ENCODE data around the gene ENO2.
A peak's percentile ranks its signal among the peaks of the same experiment; 100 is the strongest.
"Not testable (repeated sequence)": the region's sequence is repeated elsewhere in the genome, so short reads cannot be mapped to it uniquely, and the experiment has no call there.

The ENO2 gene

GRCh38 chr12:6890789-6891645 is 23.4 kb upstream of the ENO2 start:
- peak; percentile 56 to 90 for DNase-seq (ENCODE audit: low read depth in 1 of 2, low spot score in 1 of 2)
- no peak for TF ChIP-seq JUND (IDR thresholded peaks at IDR 0.05; ENCODE audit: low read depth)
- in situ Hi-C loops (cut with HindIII; ENCODE audit: low pct_unique_long_range_greater_than_20kb, low sequenced_read_pairs) = no loop called here

GRCh38 chr12:6891646-6892001 is 22.8 kb upstream of the ENO2 start:
- DNase-seq (ENCODE audit: low read depth in 1 of 2, low spot score in 1 of 2) = no peak
- in situ Hi-C loops (cut with HindIII; ENCODE audit: low pct_unique_long_range_greater_than_20kb, low sequenced_read_pairs) = no loop called here
- TF ChIP-seq JUND (IDR thresholded peaks at IDR 0.05; ENCODE audit: low read depth) = no peak

GRCh38 chr12:6892683-6893082 is 21.7 kb upstream of the ENO2 start:
- DNase-seq (ENCODE audit: low read depth in 1 of 2, low spot score in 1 of 2); in situ Hi-C loops (cut with HindIII; ENCODE audit: low pct_unique_long_range_greater_than_20kb, low sequenced_read_pairs): not testable (repeated sequence)

GRCh38 chr12:6894321-6894720 is 20.1 kb upstream of the ENO2 start:
- no peak for TF ChIP-seq JUND (IDR thresholded peaks at IDR 0.05; ENCODE audit: low read depth)
- no peak for DNase-seq (ENCODE audit: low read depth in 1 of 2, low spot score in 1 of 2)
- in situ Hi-C loops (cut with HindIII; ENCODE audit: low pct_unique_long_range_greater_than_20kb, low sequenced_read_pairs) = no loop called here

GRCh38 chr12:6896846-6897435 is 17.4 kb upstream of the ENO2 start:
- in situ Hi-C loops (cut with HindIII; ENCODE audit: low pct_unique_long_range_greater_than_20kb, low sequenced_read_pairs) = no loop called here
- DNase-seq (ENCODE audit: low read depth in 1 of 2, low spot score in 1 of 2) = no peak
- no peak for TF ChIP-seq JUND (IDR thresholded peaks at IDR 0.05; ENCODE audit: low read depth)

GRCh38 chr12:6899427-6899826 is 15.0 kb upstream of the ENO2 start:
- in situ Hi-C loops (cut with HindIII; ENCODE audit: low pct_unique_long_range_greater_than_20kb, low sequenced_read_pairs) = no loop called here
- TF ChIP-seq JUND (IDR thresholded peaks at IDR 0.05; ENCODE audit: low read depth) = no peak

GRCh38 chr12:6899837-6900519 is 14.4 kb upstream of the ENO2 start:
- TF ChIP-seq JUND (IDR thresholded peaks at IDR 0.05; ENCODE audit: low read depth) = no peak
- peak in 1 of 2 experiments; percentile 39 for DNase-seq (ENCODE audit: low read depth in 1 of 2, low spot score in 1 of 2)
- in situ Hi-C loops (cut with HindIII; ENCODE audit: low pct_unique_long_range_greater_than_20kb, low sequenced_read_pairs) = no loop called here

More at GRCh38 chr12:6899427-6899826, 15.0 kb upstream of the ENO2 start:
- no peak for DNase-seq (ENCODE audit: low read depth in 1 of 2, low spot score in 1 of 2)

GRCh38 chr12:6902448-6902847 is 11.9 kb upstream of the ENO2 start:
- no peak for TF ChIP-seq JUND (IDR thresholded peaks at IDR 0.05; ENCODE audit: low read depth)
- DNase-seq (ENCODE audit: low read depth in 1 of 2, low spot score in 1 of 2) = no peak
- in situ Hi-C loops (cut with HindIII; ENCODE audit: low pct_unique_long_range_greater_than_20kb, low sequenced_read_pairs) = no loop called here

GRCh38 chr12:6903722-6904121 is 10.7 kb upstream of the ENO2 start:
- TF ChIP-seq JUND (IDR thresholded peaks at IDR 0.05; ENCODE audit: low read depth) = no peak
- in situ Hi-C loops (cut with HindIII; ENCODE audit: low pct_unique_long_range_greater_than_20kb, low sequenced_read_pairs) = no loop called here
- DNase-seq (ENCODE audit: low read depth in 1 of 2, low spot score in 1 of 2) = no peak

- DNase-seq (ENCODE audit: low read depth in 1 of 2, low spot score in 1 of 2) = peak; percentile 54 to 92
- in situ Hi-C loops (cut with HindIII; ENCODE audit: low pct_unique_long_range_greater_than_20kb, low sequenced_read_pairs) = no loop called here
- TF ChIP-seq JUND (IDR thresholded peaks at IDR 0.05; ENCODE audit: low read depth) = no peak
Measured at GRCh38 chr12:6904280-6905276, 9.8 kb upstream of the ENO2 start, which contains the start of gene LRRC23. LRRC23 (plus strand) TSS chr12:6904822; CDS start chr12:6905634, 812 bp downstream.

- in situ Hi-C loops (cut with HindIII; ENCODE audit: low pct_unique_long_range_greater_than_20kb, low sequenced_read_pairs) = no loop called here
- DNase-seq (ENCODE audit: low read depth in 1 of 2, low spot score in 1 of 2) = no peak
- no peak for TF ChIP-seq JUND (IDR thresholded peaks at IDR 0.05; ENCODE audit: low read depth)
Measured at GRCh38 chr12:6905414-6906040, 8.9 kb upstream of the ENO2 start.

- DNase-seq (ENCODE audit: low read depth in 1 of 2, low spot score in 1 of 2); in situ Hi-C loops (cut with HindIII; ENCODE audit: low pct_unique_long_range_greater_than_20kb, low sequenced_read_pairs): not testable (repeated sequence)
Measured at GRCh38 chr12:6908141-6908540, 6.2 kb upstream of the ENO2 start.
